ENCODE measurements around the gene SMAD3.
A peak's percentile ranks its signal among the peaks of the same experiment; 100 is the strongest.

- TF ChIP-seq POLR2AphosphoS5 (IDR thresholded peaks at IDR 0.05; ENCODE audit: low read depth, low read length) (peak; percentile 47; the same call in 1 of the 2 replicates), TAF1 (IDR thresholded peaks at IDR 0.05; ENCODE audit: borderline replicate concordance, low read depth, low read length) (no peak)
Observed at GRCh38 chr15:67103432-67103831, 38.0 kb downstream of the SMAD3 start.

Data from GM12892 (cell line).